H4 (cell line): ENCODE data around the gene QSOX1. TPM values are rescaled to one million over a fixed set of nuclear protein-coding genes. Genes with fewer than 3 reads are reported as not detected.
A peak's percentile ranks its signal among the peaks of the same experiment; 100 is the strongest.
"Not testable (repeated sequence)": the region's sequence is repeated elsewhere in the genome, so short reads cannot be mapped to it uniquely, and the experiment has no call there.

Experiments
- DNase-seq: peaks from one replicate; pipeline ENCODE4 v3.0.0-alpha.2; 2015; ENCODE audit warnings: low spot score
- total RNA-seq: library from RNA; depleted of rRNA; stranded (reverse); fragments of >200 nt; shearing (Covaris generic); gene quantifications from 2 replicates; pipeline ENCODE4 v1.2.3, GENCODE V29; 2014; rRNA removed

QSOX1 gene, protein sequence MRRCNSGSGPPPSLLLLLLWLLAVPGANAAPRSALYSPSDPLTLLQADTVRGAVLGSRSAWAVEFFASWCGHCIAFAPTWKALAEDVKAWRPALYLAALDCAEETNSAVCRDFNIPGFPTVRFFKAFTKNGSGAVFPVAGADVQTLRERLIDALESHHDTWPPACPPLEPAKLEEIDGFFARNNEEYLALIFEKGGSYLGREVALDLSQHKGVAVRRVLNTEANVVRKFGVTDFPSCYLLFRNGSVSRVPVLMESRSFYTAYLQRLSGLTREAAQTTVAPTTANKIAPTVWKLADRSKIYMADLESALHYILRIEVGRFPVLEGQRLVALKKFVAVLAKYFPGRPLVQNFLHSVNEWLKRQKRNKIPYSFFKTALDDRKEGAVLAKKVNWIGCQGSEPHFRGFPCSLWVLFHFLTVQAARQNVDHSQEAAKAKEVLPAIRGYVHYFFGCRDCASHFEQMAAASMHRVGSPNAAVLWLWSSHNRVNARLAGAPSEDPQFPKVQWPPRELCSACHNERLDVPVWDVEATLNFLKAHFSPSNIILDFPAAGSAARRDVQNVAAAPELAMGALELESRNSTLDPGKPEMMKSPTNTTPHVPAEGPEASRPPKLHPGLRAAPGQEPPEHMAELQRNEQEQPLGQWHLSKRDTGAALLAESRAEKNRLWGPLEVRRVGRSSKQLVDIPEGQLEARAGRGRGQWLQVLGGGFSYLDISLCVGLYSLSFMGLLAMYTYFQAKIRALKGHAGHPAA
- total RNA-seq, result 83.8 and 92.7 TPM in 2 replicates

- peak; percentile 77 for DNase-seq
Measured at GRCh38 chr1:180154325-180155181, at the start of gene QSOX1. QSOX1 (plus strand) TSS chr1:180154869; CDS start chr1:180154908, 39 bp downstream.

GRCh38 chr1:180112091-180112490 lies 42.6 kb upstream of the QSOX1 start:
- no peak for DNase-seq

- no peak for DNase-seq
Measured at GRCh38 chr1:180112984-180113647, 41.6 kb upstream of the QSOX1 start.

- DNase-seq, result no peak
Measured at GRCh38 chr1:180114396-180114945, 40.2 kb upstream of the QSOX1 start.

GRCh38 chr1:180116964-180117763 lies 37.5 kb upstream of the QSOX1 start:
- no peak for DNase-seq

DNA sequence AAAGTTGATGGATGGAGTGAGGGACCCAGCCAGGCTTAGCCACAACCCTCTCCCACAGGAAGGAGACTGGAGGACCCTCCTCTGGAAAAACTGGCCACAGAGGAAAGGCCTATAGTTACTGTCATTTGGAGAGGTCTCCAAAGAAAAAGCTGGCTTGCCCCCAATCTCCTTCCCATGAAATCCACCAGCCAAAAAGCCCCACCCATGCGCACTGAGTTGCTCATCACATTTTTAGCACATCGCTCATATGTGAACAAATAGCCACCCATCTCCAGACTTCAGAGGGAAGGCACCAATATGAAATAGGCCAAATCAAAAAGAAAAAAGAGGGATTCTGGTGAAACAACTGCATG lies 36.9 kb upstream of the QSOX1 start:
- DNase-seq, result no peak

DNA sequence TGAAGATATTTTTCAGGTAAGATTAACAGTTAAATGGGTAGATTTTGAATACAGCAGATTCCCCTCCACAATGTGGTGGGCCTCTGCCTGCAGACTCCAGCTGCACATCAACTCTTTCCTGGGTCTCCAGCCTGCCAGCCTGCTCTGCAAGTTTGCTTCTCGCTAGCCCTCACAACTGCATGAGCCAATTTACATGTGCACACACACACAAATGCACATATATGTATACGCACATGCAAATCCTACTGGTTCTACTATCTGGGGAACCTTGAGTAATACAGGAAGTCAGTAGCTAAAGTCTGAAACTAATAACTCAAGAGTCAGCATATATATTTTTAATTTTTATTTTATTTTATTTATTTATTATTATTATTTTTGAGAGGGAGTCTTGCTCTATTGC lies 34.8 kb upstream of the QSOX1 start:
- no peak for DNase-seq

DNA sequence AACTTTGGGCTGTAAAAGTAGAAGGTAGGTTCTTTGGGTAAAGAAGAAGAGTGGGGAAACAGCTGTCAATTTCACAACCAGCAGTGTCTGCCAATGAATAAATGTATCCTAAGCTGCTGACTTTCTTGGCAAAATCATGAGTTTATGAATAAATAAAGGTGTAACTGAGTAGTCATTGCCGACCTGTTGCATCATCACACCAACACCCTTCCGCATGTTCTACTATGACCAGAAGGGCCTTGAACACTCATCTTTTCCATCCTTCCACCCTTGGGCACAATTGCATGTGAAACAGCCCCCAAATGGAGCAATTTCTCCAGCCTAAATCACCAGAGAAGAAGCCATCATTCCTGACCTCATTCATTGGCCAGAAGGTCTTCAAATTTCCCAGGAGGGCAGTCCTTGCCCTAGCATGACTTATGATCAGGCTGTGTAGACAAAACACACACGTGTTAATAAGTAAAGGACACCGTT lies 31.2 kb upstream of the QSOX1 start:
- no peak for DNase-seq

GRCh38 chr1:180130651-180131050 lies 24.0 kb upstream of the QSOX1 start:
- DNase-seq, result no peak

GRCh38 chr1:180131510-180131909 lies 23.2 kb upstream of the QSOX1 start:
- no peak for DNase-seq

DNA sequence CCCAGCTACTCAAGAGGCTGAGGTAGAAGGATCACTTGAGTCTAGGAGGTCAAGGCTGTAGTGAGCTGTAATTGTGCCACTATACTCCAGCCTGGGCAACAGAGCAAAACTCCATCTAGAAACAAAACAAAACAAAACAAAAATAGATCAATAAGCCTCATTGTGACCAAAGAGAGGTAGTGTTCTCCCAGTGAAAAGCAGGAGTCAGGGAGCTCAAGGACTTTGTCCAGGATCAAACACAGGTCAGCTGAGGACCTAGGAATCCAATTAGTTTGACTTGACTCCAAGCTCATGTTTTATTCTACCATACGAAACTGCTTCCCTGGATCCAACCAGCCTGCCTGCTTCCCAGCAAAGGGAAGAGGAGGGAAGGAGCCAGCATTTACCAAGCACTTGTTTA lies 21.5 kb upstream of the QSOX1 start:
- DNase-seq, result no peak

GRCh38 chr1:180133688-180134087 lies 21.0 kb upstream of the QSOX1 start:
- not testable (repeated sequence) for DNase-seq

DNA sequence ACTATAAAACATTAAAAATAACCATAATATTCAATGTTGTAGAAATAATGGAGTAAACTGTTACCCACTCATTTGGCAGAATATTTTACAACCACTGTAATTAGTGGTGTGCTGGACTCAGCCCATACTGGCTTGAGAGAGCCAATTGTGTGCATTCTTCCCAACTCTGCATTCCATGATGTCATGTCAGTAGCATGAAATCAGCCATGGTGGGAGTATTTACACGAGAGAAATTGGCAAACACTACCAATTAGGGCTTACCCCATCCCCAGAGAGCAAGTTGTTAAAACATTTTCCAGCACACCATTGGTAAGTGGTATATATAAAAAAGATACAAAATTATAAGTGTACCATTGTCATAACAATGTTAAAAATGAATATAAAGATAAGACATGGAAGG lies 19.1 kb upstream of the QSOX1 start:
- no peak for DNase-seq

GRCh38 chr1:180136331-180136967 lies 18.2 kb upstream of the QSOX1 start:
- no peak for DNase-seq

DNA sequence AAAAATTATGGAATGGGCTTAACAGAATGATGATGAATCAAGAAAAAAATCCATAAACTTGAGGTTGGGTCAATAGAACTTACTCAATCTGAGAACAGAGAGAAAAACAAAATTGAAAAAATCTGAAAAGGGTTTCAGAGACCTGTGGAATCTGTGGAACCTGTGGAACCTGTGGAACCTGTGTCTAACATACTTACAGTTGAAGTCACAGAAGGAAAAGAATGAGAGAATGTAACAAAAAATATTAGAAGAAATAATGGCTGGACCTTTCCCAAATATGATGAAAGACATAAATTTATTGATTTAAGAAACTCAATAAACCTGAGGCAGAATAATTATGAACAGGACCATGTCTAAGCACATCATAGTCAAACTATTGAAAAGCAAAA lies 17.7 kb upstream of the QSOX1 start:
- no peak for DNase-seq

DNA sequence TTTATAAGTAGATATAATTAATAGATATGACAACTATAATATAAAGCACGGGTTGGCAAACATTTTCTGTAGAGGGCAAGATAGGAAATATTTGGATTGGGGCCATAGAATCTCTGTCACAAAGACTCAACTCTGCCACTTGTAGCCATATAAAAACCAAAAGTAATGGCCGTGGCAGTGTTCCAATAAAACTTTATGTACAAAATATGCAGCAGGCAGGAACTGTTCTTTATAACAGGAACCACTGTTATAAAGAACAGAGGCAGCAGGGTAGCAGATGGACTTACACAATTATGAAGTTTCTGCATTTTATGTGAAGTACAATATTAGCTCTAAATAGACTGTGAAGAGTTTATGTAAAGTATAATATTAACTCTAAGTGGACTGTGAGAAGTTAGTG lies 16.9 kb upstream of the QSOX1 start:
- no peak for DNase-seq

- no peak for DNase-seq
Measured at GRCh38 chr1:180141381-180141934, 13.2 kb upstream of the QSOX1 start.

DNA sequence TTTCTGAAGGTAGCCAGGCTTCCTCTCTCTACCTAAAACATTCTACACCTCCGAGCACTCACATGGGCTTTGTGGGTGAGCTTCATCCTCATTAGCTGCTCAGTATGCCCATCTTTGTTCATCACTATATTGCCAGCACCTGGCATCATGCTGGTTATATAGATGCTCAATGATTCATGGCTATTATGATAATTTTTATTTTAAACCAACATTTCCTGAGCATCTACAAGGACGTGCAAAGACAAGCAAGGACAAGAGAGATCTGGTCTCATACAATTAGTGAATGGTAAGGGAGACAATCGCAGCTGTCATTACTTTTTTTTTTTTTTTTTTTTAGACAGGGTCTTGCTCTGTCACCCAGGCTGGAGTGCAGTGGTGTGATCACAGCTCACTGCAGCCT lies 11.3 kb upstream of the QSOX1 start:
- no peak for DNase-seq

DNA sequence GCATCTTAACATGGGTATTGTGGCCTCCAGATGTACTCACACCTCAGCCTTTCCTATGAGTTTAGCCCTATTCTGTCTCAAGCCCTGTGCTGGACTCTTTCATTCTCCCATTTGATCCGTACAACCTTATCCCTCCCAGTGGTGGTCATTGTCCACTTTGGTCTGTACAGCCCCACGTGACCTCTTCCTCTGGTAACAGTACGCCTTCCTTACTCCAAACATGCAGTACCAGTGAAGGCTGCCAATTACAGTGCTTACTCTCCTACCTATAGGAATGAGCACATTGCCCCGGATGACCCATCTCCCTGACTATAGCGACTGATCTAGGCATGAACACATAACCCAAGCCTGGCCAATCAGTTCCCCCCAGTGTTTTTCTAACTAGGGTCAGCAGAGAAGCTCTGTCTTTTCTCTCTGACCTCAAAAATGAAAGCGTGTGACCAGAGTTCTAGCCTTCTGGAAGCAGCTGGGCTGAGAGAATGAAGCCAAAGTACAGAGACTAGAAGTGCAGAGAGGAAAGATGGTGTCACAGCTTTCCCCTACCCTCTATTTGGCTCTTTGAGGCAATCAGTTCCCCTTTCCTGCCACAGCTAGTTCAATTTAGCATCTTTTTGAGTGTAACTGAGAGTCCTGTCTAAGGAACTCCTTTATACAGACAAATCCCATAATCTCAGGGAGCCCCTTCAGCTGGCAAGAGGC lies 9.9 kb upstream of the QSOX1 start:
- DNase-seq, result no peak
